ENCODE measurements around the gene CD48.

Gene CD48

DNA sequence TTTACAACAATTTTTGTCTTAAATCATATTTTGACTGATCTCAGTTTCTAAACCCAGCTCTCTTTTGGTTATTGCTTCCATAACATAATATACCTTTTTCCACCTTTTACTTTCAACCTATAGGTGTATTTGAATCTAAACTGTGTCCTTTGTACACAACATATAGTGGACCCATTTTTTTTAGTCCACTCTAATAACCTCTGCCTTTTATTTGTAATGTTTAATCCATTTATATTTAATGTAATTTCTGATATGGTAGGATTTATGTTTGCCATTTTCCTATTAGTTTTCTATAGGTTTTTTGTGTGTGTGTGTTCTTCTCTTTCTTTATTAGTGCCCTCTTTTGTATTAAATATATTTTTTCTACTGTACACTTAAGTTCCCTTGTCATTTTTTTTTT lies 42.3 kb downstream of the CD48 start:
- H3K79me2 ChIP-seq (ENCODE audit: insufficient read depth, low read length) = no peaks in the 10 kb centered on the region
- ATAC-seq (ENCODE audit: insufficient read depth, low read depth) = no peak

DNA sequence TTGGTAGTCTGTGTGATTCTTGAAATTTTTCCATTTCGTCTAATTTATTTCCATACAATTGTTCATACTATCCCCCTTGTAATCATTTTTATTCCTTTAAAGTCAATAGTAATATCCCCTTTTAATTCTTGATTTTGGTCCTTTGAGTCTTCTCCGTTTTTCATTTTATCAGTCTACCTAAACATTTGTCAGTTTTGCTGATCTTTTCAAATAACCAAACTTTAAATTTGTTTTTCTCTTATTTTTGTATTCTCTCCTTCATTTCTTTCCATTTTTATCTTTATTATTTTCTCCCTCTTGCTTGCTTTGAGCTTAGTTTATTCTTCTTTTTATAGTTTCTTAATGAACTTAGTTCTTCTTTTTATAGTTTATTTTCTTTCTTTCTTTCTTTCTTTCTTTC lies 43.7 kb downstream of the CD48 start:
- Histone ChIP-seq H3K79me2 (ENCODE audit: insufficient read depth, low read length) (no peaks in the 10 kb centered on the region), H3K4me1 (ENCODE audit: insufficient read depth, low read length) (peaks cover 40% of the 10 kb centered on the region), H3K9me3 (ENCODE audit: insufficient read depth, low read length, severe bottlenecking) (peaks cover 11% of the 10 kb centered on the region), H3K4me2 (ENCODE audit: insufficient read depth, low read length) (no peak overlapping the region), H3K27me3 (ENCODE audit: insufficient read depth, low read length, poor library complexity) (no peaks in the 10 kb centered on the region), H4K20me1 (ENCODE audit: insufficient read depth, low read length) (no peaks in the 10 kb centered on the region), H3K4me3 (ENCODE audit: low read depth in 1 of 2, low read length in 2 of 2) (no peak overlapping the region), H3K9ac (ENCODE audit: low read depth, low read length) (no peak overlapping the region), H3K27ac (ENCODE audit: low read length) (no peak overlapping the region), H2AFZ (ENCODE audit: low read depth, low read length) (no peak overlapping the region), H3K36me3 (ENCODE audit: insufficient read depth, low read length) (no peaks in the 10 kb centered on the region)
- TF ChIP-seq CTCF (IDR thresholded peaks at IDR 0.05; ENCODE audit: borderline replicate concordance, extremely low read depth, low read length, poor library complexity, severe bottlenecking) (no peak), EZH2 (IDR thresholded peaks at IDR 0.05; ENCODE audit: borderline replicate concordance, low read depth, low read length, severe bottlenecking) (no peak)
- no peak for DNase-seq
- no peak for ATAC-seq (ENCODE audit: insufficient read depth, low read depth)

More for the DNA sequence above, 42.3 kb downstream of the CD48 start:
- Histone ChIP-seq H3K4me1 (ENCODE audit: insufficient read depth, low read length) (peaks cover 45% of the 10 kb centered on the region), H3K27ac (ENCODE audit: low read length) (no peak overlapping the region), H3K9ac (ENCODE audit: low read depth, low read length) (no peak overlapping the region), H3K36me3 (ENCODE audit: insufficient read depth, low read length) (no peaks in the 10 kb centered on the region), H4K20me1 (ENCODE audit: insufficient read depth, low read length) (no peaks in the 10 kb centered on the region), H2AFZ (ENCODE audit: low read depth, low read length) (no peak overlapping the region), H3K27me3 (ENCODE audit: insufficient read depth, low read length, poor library complexity) (no peaks in the 10 kb centered on the region), H3K4me3 (ENCODE audit: low read depth in 1 of 2, low read length in 2 of 2) (no peak overlapping the region), H3K4me2 (ENCODE audit: insufficient read depth, low read length) (no peak overlapping the region), H3K9me3 (ENCODE audit: insufficient read depth, low read length, severe bottlenecking) (peaks cover 11% of the 10 kb centered on the region)
- no peak for DNase-seq
- TF ChIP-seq EZH2 (IDR thresholded peaks at IDR 0.05; ENCODE audit: borderline replicate concordance, low read depth, low read length, severe bottlenecking) = no peak
- TF ChIP-seq CTCF (IDR thresholded peaks at IDR 0.05; ENCODE audit: borderline replicate concordance, extremely low read depth, low read length, poor library complexity, severe bottlenecking) = no peak

DNA sequence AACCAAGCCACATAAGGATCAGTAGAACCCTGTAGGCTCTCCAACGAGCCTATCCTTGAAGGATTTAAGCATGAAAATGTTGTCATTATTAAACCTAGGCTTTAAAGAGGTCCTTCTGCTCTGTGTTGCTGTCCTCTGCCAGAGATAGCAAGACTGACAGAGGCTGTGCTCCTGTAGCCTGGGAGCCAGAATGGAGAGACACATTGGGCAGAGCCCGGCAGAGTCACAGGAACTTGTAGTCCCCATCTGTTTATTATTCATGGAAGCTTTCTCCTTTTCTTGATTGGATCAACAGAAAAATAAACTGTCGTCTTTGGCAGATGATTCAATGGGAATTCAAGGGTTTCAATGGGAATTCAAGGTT lies 45.6 kb downstream of the CD48 start:
- peaks cover 11% of the 10 kb centered on the region for H3K9me3 ChIP-seq (ENCODE audit: insufficient read depth, low read length, severe bottlenecking)
- H3K4me3 ChIP-seq (ENCODE audit: low read depth in 1 of 2, low read length in 2 of 2) = no peak overlapping the region
- no peaks in the 10 kb centered on the region for H4K20me1 ChIP-seq (ENCODE audit: insufficient read depth, low read length)
- ATAC-seq (ENCODE audit: insufficient read depth, low read depth) (peak; percentile 69), DNase-seq (peak; percentile 27)
- H3K79me2 ChIP-seq (ENCODE audit: insufficient read depth, low read length) = no peaks in the 10 kb centered on the region
- no peaks in the 10 kb centered on the region for H3K36me3 ChIP-seq (ENCODE audit: insufficient read depth, low read length)
- H3K4me1 ChIP-seq (ENCODE audit: insufficient read depth, low read length) = peaks cover 39% of the 10 kb centered on the region
- H3K27ac ChIP-seq (ENCODE audit: low read length) = peak overlapping the region; percentile 69
- H3K4me2 ChIP-seq (ENCODE audit: insufficient read depth, low read length) = peak overlapping the region; percentile 29; the same call in 1 of the 2 replicates
- no peak overlapping the region; the same call in 1 of the 2 replicates for H3K9ac ChIP-seq (ENCODE audit: low read depth, low read length)
- peak overlapping the region; percentile 62; the same call in 1 of the 2 replicates for H2AFZ ChIP-seq (ENCODE audit: low read depth, low read length)
- no peak for TF ChIP-seq EZH2 (IDR thresholded peaks at IDR 0.05; ENCODE audit: borderline replicate concordance, low read depth, low read length, severe bottlenecking)
- no peak for TF ChIP-seq CTCF (IDR thresholded peaks at IDR 0.05; ENCODE audit: borderline replicate concordance, extremely low read depth, low read length, poor library complexity, severe bottlenecking)
- H3K27me3 ChIP-seq (ENCODE audit: insufficient read depth, low read length, poor library complexity) = no peaks in the 10 kb centered on the region

Data from DND-41 (cell line).